Sigmoid colon (tissue), 7 donors: ENCODE measurements around the gene CISH. TPM values are rescaled to one million over a fixed set of nuclear protein-coding genes. Genes with fewer than 3 reads are reported as not detected.

Experiments used
- DNase-seq: peaks from one replicate; pipeline ENCODE4 v3.0.0-alpha.2; 2019
- H3K27ac ChIP-seq, 4 donors: fragments of 200-600 bp; sonication (generic); one replicate each; pipeline ENCODE4 v1.5.1; 2016 to 2019; ENCODE audit warnings: mild to moderate bottlenecking in 1 of 4
- H3K27me3 ChIP-seq, 3 donors: fragments of 200-600 bp; sonication (generic); one replicate each; pipeline ENCODE4 v1.5.1; 2019; ENCODE audit warnings: mild to moderate bottlenecking in 1 of 3
- H3K36me3 ChIP-seq, 4 donors: fragments of 200-600 bp; sonication (generic); one replicate each; pipeline ENCODE4 v1.5.1; 2016 to 2019
- H3K4me1 ChIP-seq, 4 donors: fragments of 200-600 bp; sonication (generic); one replicate each; pipeline ENCODE4 v1.5.1; 2017 to 2019
- H3K4me3 ChIP-seq, 4 donors: fragments of 200-600 bp; sonication (generic); one replicate each; pipeline ENCODE4 v1.5.1; 2017 to 2019; ENCODE audit warnings: mild to moderate bottlenecking in 2 of 4, moderate library complexity in 1 of 4
- H3K9me3 ChIP-seq, 4 donors: fragments of 200-600 bp in 3 of 4; sonication (generic) in 3 of 4; one replicate each; pipeline versions ENCODE4 v1.5.1 to v1.6.1; 2013 to 2019
- EP300 ChIP-seq, 4 donors: sonication (generic); formaldehyde crosslinking; IDR thresholded peaks; one replicate each; pipeline ENCODE4 v1.6.1; 2017; ENCODE audit warnings: antibody characterized with exemption in 4 of 4
- POLR2A ChIP-seq, 2 donors: fragments of 450-650 bp; IDR thresholded peaks; one replicate each; pipeline ENCODE4 v1.6.1; 2016; ENCODE audit warnings: antibody characterized with exemption in 2 of 2, mild to moderate bottlenecking in 2 of 2, moderate library complexity in 2 of 2
- POLR2AphosphoS5 ChIP-seq, 4 donors: sonication (generic); formaldehyde crosslinking; IDR thresholded peaks; one replicate each; pipeline ENCODE4 v1.6.1; 2017; ENCODE audit warnings: antibody characterized with exemption in 4 of 4
- WGBS, 2 donors: extraction: QIAGEN DNeasy Blood & Tissue Kit; methylation state at CpG; one replicate each; pipeline ENCODE4 v1.1.7; 2013; 5-methylcytosine and 5-hydroxymethylcytosine counted together
- intact Hi-C: fragments of 100-400 bp; cut with DNase I; formaldehyde crosslinking; loops from one replicate; pipeline ENCODE4 v1.15.1; 2023
- polyA plus RNA-seq, 3 donors: library from polyadenylated mRNA; stranded (reverse); fragments of 200-250 nt; gene quantifications; one replicate each; pipeline ENCODE4 v1.2.3, GENCODE V29; 2013
- total RNA-seq, 4 donors: library from RNA; depleted of rRNA; stranded (reverse); fragments of >200 nt; gene quantifications; one replicate each; pipeline ENCODE4 v1.1.0, GENCODE V29; 2016
- TF ChIP-seq, protein P1 (sequence below), 4 experiments: fragments of 450-650 bp in 3 of 4; fragments of 200-600 bp in 1 of 4; IDR thresholded peaks; one replicate each; pipeline ENCODE4 v1.5.1; 2016 to 2019; ENCODE audit warnings: antibody characterized with exemption in 4 of 4, mild to moderate bottlenecking in 3 of 4, moderate library complexity in 2 of 4
- donor health status: healthy with polysubstance abuse.
- donor health status: Bipolar disorder and iron deficiency.
- donor health status: healthy.

Gene CISH
- total and polyA plus RNA-seq, 7 donors: 2.1 to 17.0 (median 8.1) TPM

GRCh38 chr3:50628601-50629000 is 17.0 kb upstream of the CISH start:
- Histone ChIP-seq H3K36me3 (no peaks in the 10 kb centered on the region), H3K4me3 (no peak overlapping the region), H3K27ac (no peak overlapping the region), H3K27me3 (no peaks in the 10 kb centered on the region), H3K4me1 (no peaks in the 10 kb centered on the region), H3K9me3 (no peaks in the 10 kb centered on the region)
- WGBS, 2 donors: 94 to 98% methylated on average over 3 of the region's 3 CpGs
- TF ChIP-seq, protein P1, sequence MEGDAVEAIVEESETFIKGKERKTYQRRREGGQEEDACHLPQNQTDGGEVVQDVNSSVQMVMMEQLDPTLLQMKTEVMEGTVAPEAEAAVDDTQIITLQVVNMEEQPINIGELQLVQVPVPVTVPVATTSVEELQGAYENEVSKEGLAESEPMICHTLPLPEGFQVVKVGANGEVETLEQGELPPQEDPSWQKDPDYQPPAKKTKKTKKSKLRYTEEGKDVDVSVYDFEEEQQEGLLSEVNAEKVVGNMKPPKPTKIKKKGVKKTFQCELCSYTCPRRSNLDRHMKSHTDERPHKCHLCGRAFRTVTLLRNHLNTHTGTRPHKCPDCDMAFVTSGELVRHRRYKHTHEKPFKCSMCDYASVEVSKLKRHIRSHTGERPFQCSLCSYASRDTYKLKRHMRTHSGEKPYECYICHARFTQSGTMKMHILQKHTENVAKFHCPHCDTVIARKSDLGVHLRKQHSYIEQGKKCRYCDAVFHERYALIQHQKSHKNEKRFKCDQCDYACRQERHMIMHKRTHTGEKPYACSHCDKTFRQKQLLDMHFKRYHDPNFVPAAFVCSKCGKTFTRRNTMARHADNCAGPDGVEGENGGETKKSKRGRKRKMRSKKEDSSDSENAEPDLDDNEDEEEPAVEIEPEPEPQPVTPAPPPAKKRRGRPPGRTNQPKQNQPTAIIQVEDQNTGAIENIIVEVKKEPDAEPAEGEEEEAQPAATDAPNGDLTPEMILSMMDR (IDR thresholded peaks at IDR 0.05): no peak
- TF ChIP-seq POLR2AphosphoS5 (IDR thresholded peaks at IDR 0.05) (no peak), EP300 (IDR thresholded peaks at IDR 0.05) (no peak), POLR2A (IDR thresholded peaks at IDR 0.05) (no peak)
- DNase-seq: no peak
- intact Hi-C loops: no loop called here

- H3K9me3 ChIP-seq: no peaks in the 10 kb centered on the region
- WGBS, 2 donors: 54 to 62% methylated on average over 6 of the region's 6 CpGs
- DNase-seq: no peak
- H3K27me3 ChIP-seq: no peaks in the 10 kb centered on the region
- H3K36me3 ChIP-seq: no peaks in the 10 kb centered on the region
- TF ChIP-seq, protein P1 (IDR thresholded peaks at IDR 0.05): no peak
- TF ChIP-seq POLR2AphosphoS5 (IDR thresholded peaks at IDR 0.05) (no peak), POLR2A (IDR thresholded peaks at IDR 0.05) (no peak), EP300 (IDR thresholded peaks at IDR 0.05) (no peak)
- intact Hi-C loops: no loop called here
- H3K4me3 ChIP-seq: no peak overlapping the region
- H3K27ac ChIP-seq: no peak overlapping the region
- no peaks in the 10 kb centered on the region for H3K4me1 ChIP-seq
Observed at GRCh38 chr3:50627407-50628051, 16.0 kb upstream of the CISH start.

GRCh38 chr3:50626401-50626800 is 14.8 kb upstream of the CISH start:
- no peaks in the 10 kb centered on the region for H3K4me1 ChIP-seq
- no peaks in the 10 kb centered on the region for H3K27me3 ChIP-seq
- H3K36me3 ChIP-seq: peaks cover 0 to 5% (median 0%) of the 10 kb centered on the region in 4 donors
- H3K27ac ChIP-seq: no peak overlapping the region
- H3K9me3 ChIP-seq: no peaks in the 10 kb centered on the region
- intact Hi-C loops: no loop called here
- DNase-seq: no peak
- TF ChIP-seq EP300 (IDR thresholded peaks at IDR 0.05) (no peak), POLR2AphosphoS5 (IDR thresholded peaks at IDR 0.05) (no peak), POLR2A (IDR thresholded peaks at IDR 0.05) (no peak)
- TF ChIP-seq, protein P1 (IDR thresholded peaks at IDR 0.05): no peak
- WGBS, 2 donors: 80 to 88% methylated on average over 3 of the region's 3 CpGs
- H3K4me3 ChIP-seq: no peak overlapping the region

DNA sequence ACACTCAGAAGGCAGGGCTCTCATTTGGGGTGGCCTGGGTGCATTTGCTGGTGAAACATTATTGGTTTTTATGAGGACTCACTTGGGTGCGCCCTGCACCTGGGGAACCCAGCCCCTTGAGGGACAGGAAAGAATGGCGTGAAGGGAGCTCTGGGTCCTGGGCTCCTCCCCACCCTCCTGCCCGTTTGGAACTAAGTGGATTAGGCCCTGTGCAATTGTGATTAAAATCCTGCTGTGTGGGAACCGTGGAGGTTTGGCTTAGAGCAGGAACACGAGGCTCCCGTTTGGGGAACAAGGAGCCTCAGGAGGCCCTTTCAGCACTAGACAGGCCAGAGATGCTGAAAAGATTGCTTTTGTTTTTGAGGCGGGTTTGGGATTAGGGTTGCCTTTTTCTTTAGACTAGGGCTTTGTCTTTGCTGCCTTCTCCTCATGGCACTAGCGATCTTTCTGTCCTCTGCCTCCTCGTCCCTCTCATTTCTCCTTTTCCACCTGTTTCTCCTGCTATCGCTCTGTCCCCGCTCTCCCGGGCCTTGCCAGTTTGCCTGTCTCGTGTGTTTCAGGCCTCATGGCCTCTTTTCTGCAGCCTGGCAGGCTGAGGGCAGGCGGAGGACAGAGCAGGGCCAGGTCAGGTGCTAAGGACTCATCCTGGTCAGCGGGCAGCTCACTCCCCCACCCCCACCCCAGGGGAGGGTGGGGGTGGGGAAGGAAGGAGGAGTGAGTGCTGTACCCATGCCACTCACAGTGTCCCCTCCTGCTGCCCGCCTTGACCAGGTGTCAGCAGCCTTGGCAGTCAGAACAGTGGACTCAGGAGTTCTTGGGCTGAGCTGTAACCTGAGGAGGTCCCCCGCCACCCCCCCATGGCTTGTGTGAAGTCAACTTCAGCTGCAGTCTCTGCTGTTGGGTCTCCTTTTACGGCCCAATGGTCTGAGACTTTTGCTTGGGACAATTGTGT is 13.9 kb upstream of the CISH start:
- H3K4me1 ChIP-seq: no peaks in the 10 kb centered on the region
- TF ChIP-seq, protein P1 (IDR thresholded peaks at IDR 0.05): no peak
- no peak for TF ChIP-seq POLR2A (IDR thresholded peaks at IDR 0.05)
- TF ChIP-seq POLR2AphosphoS5 (IDR thresholded peaks at IDR 0.05): no peak
- no peak for TF ChIP-seq EP300 (IDR thresholded peaks at IDR 0.05)
- H3K36me3 ChIP-seq: peaks cover 0 to 5% (median 0%) of the 10 kb centered on the region in 4 donors
- intact Hi-C loops: no loop called here
- H3K27ac ChIP-seq: no peak overlapping the region
- WGBS, 2 donors: 61 to 73% methylated on average over 18 of the region's 18 CpGs
- H3K9me3 ChIP-seq: no peaks in the 10 kb centered on the region
- no peak overlapping the region for H3K4me3 ChIP-seq
- no peaks in the 10 kb centered on the region for H3K27me3 ChIP-seq
- DNase-seq: no peak
